GM12891 (cell line): ENCODE results near the gene SARS1.

Experiments
- POLR2AphosphoS5 ChIP-seq: IDR thresholded peaks from 2 replicates; pipeline ENCODE4 v1.6.1; 2011; ENCODE audit warnings: low read depth, low read length, control low read depth
- TAF1 ChIP-seq: IDR thresholded peaks from 2 replicates; pipeline ENCODE4 v1.6.1; 2011; ENCODE audit warnings: low read depth, low read length, control low read depth

- TF ChIP-seq POLR2AphosphoS5, result no peak
- TF ChIP-seq TAF1, result no peak
These were observed 30.5 kb upstream of the SARS1 start for GRCh38 chr1:109183058-109183738.
